ENCODE data around the gene CYGB.

CYGB gene

DNA sequence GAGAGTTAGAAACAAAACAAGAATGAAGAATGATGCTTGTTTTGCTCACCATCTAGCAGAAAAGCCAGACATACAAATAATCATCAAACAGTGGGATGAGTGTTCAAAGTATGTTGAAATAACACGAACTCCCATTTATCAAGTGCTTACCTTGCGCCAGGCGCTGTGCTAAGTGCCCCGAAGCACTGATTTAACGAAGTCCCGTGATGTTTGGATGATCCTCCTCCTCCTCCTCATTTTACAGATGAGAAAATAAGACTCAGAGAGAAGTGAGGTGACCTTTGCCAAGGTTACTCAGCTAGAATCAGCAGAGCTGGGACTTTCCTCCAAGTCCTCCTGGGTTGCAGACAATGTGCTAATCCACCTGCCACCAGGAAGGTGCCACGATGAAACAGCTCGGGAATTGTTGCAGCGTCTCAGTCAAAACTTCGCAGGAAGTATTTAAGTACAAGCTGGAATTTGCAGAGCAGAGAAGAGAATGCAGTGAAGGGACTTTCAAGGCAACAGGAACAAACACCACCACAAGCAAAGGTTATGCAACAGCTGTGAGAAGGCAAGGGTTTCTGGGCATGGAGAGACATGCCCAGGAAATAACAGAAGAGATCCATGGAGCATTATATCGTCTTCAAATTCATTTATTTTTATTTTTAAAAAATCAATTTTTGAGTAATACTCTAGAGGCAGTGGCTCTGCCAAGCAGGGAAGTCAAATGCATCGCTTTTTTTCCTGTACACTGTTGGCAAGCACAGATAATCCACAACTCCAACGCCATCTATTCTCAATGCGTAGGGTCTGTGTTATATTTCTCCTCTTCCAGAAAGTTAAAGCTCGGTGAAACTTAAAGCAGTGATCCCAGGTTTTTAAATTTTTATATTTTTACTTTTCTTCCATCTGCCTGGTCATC lies 13.5 kb upstream of the CYGB start:
- no peak for TF ChIP-seq NFIC (IDR thresholded peaks at IDR 0.05)
- no peak for TF ChIP-seq TCF12 (IDR thresholded peaks at IDR 0.05; ENCODE audit: low read depth)
- no peak for TF ChIP-seq ZBTB7A (IDR thresholded peaks at IDR 0.05; ENCODE audit: low read depth)
- peak; percentile 48; the same call in 1 of the 2 replicates for TF ChIP-seq CEBPB (IDR thresholded peaks at IDR 0.05)
- TF ChIP-seq REST (IDR thresholded peaks at IDR 0.05; ENCODE audit: low read depth): no peak
- no peak for TF ChIP-seq EGR1 (IDR thresholded peaks at IDR 0.05)

DNA sequence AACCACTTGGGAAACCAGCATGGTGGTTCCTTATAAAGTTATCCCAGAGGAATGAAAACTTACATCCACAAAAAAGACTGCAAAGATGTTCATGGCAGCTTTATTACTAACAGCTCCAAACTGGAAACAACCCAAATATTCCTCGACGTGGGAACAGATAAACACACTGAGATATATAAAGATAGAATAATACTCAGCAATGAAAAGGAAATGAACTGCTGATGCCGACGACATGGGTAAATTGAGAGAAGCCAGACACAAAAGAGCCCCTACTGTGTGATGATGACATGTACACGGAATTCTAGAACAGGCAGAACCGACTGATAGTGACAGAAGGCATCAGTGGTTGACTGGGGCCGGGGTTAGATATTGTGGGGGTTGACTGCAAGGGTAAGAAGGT lies 12.0 kb upstream of the CYGB start:
- no peak for TF ChIP-seq TCF12 (IDR thresholded peaks at IDR 0.05; ENCODE audit: low read depth)
- no peak for TF ChIP-seq RAD21 (IDR thresholded peaks at IDR 0.05; ENCODE audit: low read depth)
- TF ChIP-seq FOXM1 (IDR thresholded peaks at IDR 0.05; ENCODE audit: borderline replicate concordance, low read depth): no peak
- no peak for TF ChIP-seq REST (IDR thresholded peaks at IDR 0.05; ENCODE audit: low read depth)
- TF ChIP-seq NFIC (IDR thresholded peaks at IDR 0.05): no peak
- TF ChIP-seq USF1 (IDR thresholded peaks at IDR 0.05): no peak

- no peak for TF ChIP-seq TCF12 (IDR thresholded peaks at IDR 0.05; ENCODE audit: low read depth)
- no peak for TF ChIP-seq CEBPB (IDR thresholded peaks at IDR 0.05)
- TF ChIP-seq RAD21 (IDR thresholded peaks at IDR 0.05; ENCODE audit: low read depth): no peak
- TF ChIP-seq USF1 (IDR thresholded peaks at IDR 0.05): no peak
- no peak for TF ChIP-seq EP300 (IDR thresholded peaks at IDR 0.05; ENCODE audit: borderline replicate concordance)
- TF ChIP-seq TEAD4 (IDR thresholded peaks at IDR 0.05): no peak
- no peak for TF ChIP-seq EGR1 (IDR thresholded peaks at IDR 0.05)
- no peak for TF ChIP-seq REST (IDR thresholded peaks at IDR 0.05; ENCODE audit: low read depth)
- TF ChIP-seq YY1 (IDR thresholded peaks at IDR 0.05; ENCODE audit: low read depth): no peak
These were observed 11.7 kb upstream of the CYGB start for GRCh38 chr17:76549215-76549518.

GRCh38 chr17:76548378-76549214 lies 11.1 kb upstream of the CYGB start:
- TF ChIP-seq FOXM1 (IDR thresholded peaks at IDR 0.05; ENCODE audit: borderline replicate concordance, low read depth) (no peak), TAF1 (IDR thresholded peaks at IDR 0.05; ENCODE audit: low read depth) (no peak), REST (IDR thresholded peaks at IDR 0.05; ENCODE audit: low read depth) (no peak), NFIC (IDR thresholded peaks at IDR 0.05) (no peak), CEBPB (IDR thresholded peaks at IDR 0.05) (no peak), ZBTB7A (IDR thresholded peaks at IDR 0.05; ENCODE audit: low read depth) (no peak), TCF12 (IDR thresholded peaks at IDR 0.05; ENCODE audit: low read depth) (no peak), TEAD4 (IDR thresholded peaks at IDR 0.05) (no peak), RAD21 (IDR thresholded peaks at IDR 0.05; ENCODE audit: low read depth) (no peak), EP300 (IDR thresholded peaks at IDR 0.05; ENCODE audit: borderline replicate concordance) (no peak), MAX (IDR thresholded peaks at IDR 0.05) (no peak)
